ENCODE results near the gene PDGFRA. TPM values are rescaled to one million over a fixed set of nuclear protein-coding genes. Genes with fewer than 3 reads are reported as not detected.
"Not testable (repeated sequence)": the region's sequence is repeated elsewhere in the genome, so short reads cannot be mapped to it uniquely, and the experiment has no call there.

PDGFRA gene
- total and polyA plus RNA-seq, 2 experiments from 2014 or later: 32.1 to 60.9 TPM

DNA sequence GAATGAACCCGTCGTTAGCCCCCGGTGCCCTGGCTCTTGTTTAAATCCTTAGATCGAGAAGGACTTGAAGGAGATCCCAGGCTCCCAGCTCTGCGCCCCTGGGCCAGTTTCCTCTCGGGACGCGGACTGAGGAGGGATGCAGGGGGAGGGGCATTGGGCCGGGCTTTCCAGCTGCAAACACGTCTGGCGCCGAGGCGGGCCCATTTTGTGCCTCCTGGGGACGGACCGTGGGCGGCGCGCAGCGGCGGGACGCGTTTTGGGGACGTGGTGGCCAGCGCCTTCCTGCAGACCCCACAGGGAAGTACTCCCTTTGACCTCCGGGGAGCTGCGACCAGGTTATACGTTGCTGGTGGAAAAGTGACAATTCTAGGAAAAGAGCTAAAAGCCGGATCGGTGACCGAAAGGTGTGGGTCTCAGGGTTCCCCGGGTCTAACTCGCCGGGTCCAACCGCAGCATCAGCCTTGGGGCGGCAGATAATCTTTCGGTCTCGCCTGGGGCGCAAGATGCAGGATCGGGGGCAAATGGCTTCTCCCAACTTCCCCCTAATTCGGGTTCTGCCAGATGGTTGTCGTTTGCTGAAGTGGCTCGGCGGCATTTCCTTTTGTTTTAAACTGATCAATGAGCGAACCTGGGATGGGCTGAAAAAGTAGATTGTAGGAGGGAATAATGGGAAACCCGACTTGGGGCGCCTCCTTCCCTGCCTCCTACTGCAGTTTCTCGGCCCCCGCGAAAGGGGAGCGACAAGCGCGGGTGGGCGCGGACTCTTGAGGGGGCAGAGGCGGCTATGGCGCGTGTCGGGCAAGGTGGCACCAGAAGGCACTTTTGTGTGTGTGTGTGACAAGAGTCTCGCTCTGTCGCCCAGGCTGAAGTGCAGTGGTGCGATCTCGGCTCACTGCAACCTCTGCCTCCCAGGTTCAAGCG, 2.9 kb downstream of the PDGFRA start:
- DNase-seq (ENCODE audit: low read depth in 1 of 2, low spot score in 1 of 2): peak; percentile 78 to 79

DNA sequence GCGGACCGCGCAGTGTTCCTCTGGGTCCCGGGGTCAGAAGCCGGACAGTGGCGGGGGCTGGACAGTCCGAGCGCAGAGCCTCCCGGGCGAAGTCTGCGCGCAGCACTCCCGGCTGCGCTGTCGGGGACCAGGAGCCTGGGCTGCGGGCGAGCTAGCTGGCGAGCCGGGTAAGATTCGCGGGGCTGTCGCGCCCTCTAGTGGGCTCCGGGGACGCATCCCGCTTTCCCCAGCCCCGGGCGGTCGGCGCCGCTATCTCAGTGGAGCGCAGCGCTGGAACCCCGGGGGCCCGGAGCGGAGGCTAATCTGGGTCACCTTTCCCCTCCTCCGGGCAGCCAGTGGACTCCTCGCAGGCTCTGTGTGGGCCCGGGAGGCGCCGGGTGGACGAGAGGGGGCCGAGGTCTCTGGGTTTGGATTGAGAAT, 4.2 kb downstream of the PDGFRA start:
- Histone ChIP-seq H3K4me1 (ENCODE audit: low read depth) (no peaks in the 10 kb centered on the region), H3K4me3 (peak overlapping the region; percentile 64), H3K27ac (peak overlapping the region; percentile 86), H3K27me3 (no peaks in the 10 kb centered on the region), H3K36me3 (no peaks in the 10 kb centered on the region), H3K9me3 (ENCODE audit: low read depth) (no peaks in the 10 kb centered on the region)
- peak; percentile 84 to 93 for DNase-seq (ENCODE audit: low read depth in 1 of 2, low spot score in 1 of 2)
- TF ChIP-seq, protein P1, sequence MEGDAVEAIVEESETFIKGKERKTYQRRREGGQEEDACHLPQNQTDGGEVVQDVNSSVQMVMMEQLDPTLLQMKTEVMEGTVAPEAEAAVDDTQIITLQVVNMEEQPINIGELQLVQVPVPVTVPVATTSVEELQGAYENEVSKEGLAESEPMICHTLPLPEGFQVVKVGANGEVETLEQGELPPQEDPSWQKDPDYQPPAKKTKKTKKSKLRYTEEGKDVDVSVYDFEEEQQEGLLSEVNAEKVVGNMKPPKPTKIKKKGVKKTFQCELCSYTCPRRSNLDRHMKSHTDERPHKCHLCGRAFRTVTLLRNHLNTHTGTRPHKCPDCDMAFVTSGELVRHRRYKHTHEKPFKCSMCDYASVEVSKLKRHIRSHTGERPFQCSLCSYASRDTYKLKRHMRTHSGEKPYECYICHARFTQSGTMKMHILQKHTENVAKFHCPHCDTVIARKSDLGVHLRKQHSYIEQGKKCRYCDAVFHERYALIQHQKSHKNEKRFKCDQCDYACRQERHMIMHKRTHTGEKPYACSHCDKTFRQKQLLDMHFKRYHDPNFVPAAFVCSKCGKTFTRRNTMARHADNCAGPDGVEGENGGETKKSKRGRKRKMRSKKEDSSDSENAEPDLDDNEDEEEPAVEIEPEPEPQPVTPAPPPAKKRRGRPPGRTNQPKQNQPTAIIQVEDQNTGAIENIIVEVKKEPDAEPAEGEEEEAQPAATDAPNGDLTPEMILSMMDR (IDR thresholded peaks at IDR 0.05; ENCODE audit: low read depth, low read length): peak; percentile 69

More for the DNA sequence above, 2.9 kb downstream of the PDGFRA start:
- H3K4me3 ChIP-seq: peak overlapping the region; percentile 64
- H3K27me3 ChIP-seq: no peaks in the 10 kb centered on the region
- TF ChIP-seq, protein P1 (IDR thresholded peaks at IDR 0.05; ENCODE audit: low read depth, low read length): no peak
- no peaks in the 10 kb centered on the region for H3K36me3 ChIP-seq
- H3K27ac ChIP-seq: peak overlapping the region; percentile 86
- H3K9me3 ChIP-seq (ENCODE audit: low read depth): no peaks in the 10 kb centered on the region
- H3K4me1 ChIP-seq (ENCODE audit: low read depth): no peaks in the 10 kb centered on the region

DNA sequence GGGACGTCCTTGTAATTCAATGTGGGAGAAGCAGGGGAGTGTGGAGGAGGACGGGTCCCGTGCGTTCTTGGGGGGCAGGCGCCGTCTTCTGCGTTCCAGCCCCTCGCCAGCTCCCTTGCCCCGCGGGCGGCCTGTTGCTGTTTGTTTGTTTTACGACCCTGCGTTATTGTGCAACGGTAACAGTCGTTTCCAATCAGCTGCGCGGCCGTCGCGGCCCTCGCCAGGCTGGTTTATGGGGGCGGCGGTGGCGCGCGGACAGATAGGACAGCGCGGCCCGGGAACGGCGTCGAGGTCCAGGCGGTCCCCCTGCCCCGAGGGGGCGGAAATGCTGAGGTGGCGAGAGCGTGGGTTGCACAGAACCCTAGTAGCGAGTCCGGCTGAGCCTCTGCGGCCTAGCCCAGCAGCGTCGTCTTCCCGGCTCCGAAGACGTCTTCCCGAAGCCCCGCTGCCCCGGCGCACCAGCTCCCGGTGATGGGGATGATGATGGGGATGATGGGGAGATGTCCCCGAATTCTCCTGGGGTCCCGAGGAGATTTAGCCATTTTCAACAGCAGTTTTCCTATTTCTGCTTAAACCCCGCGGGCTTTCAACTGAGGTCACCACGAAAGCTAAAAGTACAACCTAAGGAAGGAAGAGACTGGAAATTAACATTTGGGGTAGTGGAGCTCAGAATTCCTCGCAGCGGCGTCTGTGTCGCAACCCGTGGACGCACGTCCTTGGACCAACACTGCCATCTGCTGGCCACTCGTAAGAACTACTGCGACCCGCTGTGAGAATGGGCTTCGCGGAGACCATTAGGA, 4.8 kb downstream of the PDGFRA start:
- peak; percentile 88 to 90 for DNase-seq (ENCODE audit: low read depth in 1 of 2, low spot score in 1 of 2)
- no peaks in the 10 kb centered on the region for H3K27me3 ChIP-seq

DNA sequence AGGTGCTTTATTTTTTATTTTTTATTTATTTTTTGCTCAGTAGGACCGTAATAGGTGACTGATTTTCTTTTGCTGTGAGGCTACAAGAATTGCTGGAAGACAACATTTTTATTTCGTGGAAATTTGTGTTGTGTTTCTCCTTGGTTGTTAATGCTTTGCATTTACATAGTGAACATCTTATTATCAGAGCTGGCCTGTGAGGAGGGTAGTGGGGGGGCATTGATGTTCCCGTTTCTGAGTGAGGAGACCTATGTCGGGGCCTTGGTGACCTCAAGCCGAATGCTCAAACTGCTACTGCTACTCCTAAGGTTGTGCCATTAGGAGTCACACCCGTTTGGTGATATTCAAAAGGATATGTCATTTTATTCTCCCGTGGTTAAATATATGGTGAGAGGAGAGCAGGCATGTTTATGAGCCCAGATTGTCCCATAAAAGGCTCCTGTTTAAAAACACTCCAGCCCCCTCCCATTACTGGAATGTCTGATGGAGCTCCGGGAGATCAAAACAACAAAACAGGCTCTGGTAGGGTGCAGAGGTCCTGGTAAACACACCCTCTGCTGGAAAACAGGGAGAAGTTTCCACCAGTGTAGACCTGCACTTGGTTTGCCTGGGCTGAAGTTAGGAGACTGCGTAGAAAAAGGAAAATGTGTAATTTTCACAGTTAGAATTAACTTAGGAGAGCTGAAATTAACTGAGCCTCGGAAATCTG, 5.6 kb downstream of the PDGFRA start:
- no peak for DNase-seq (ENCODE audit: low read depth in 1 of 2, low spot score in 1 of 2)
- no peaks in the 10 kb centered on the region for H3K4me1 ChIP-seq (ENCODE audit: low read depth)

More for the DNA sequence above, 4.8 kb downstream of the PDGFRA start:
- H3K4me1 ChIP-seq (ENCODE audit: low read depth): no peaks in the 10 kb centered on the region
- no peaks in the 10 kb centered on the region for H3K36me3 ChIP-seq
- H3K9me3 ChIP-seq (ENCODE audit: low read depth): no peaks in the 10 kb centered on the region
- TF ChIP-seq, protein P1 (IDR thresholded peaks at IDR 0.05; ENCODE audit: low read depth, low read length): peak; percentile 84
- peak overlapping the region; percentile 64 for H3K4me3 ChIP-seq
- H3K27ac ChIP-seq: peak overlapping the region; percentile 86

DNA sequence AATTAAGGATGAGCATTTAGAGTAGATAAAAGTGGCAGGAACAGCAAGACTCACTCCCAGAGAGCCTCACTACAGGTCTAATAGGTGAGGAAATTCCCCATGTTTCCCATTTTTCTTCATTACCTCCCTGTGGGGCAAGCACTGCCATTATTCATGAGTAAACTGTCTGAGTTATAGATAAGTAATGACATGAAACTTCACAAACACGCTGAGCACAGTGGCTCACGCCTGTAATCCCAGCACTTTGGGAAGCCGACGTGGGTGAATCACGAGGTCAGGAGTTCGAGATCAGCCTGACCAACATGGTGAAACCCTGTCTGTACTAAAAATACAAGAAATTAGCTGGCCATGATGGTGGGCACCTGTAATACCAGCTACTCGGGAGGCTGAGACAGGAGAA, 7.2 kb downstream of the PDGFRA start:
- H3K4me1 ChIP-seq (ENCODE audit: low read depth); DNase-seq (ENCODE audit: low read depth in 1 of 2, low spot score in 1 of 2); H3K27ac ChIP-seq; H3K27me3 ChIP-seq; H3K36me3 ChIP-seq; H3K9me3 ChIP-seq (ENCODE audit: low read depth); H3K4me3 ChIP-seq: not testable (repeated sequence)

More for the DNA sequence above, 5.6 kb downstream of the PDGFRA start:
- TF ChIP-seq, protein P1 (IDR thresholded peaks at IDR 0.05; ENCODE audit: low read depth, low read length): no peak
- Histone ChIP-seq H3K9me3 (ENCODE audit: low read depth) (no peaks in the 10 kb centered on the region), H3K4me3 (peak overlapping the region; percentile 64), H3K27me3 (no peaks in the 10 kb centered on the region), H3K27ac (no peak overlapping the region), H3K36me3 (no peaks in the 10 kb centered on the region)
